NCI-H2081 treated with DMSO at 0.1 percent for 48 hours (cell line): ENCODE results near the gene ACTR3.

Source experiments
- DNase-seq: peaks from one replicate; lab custom pipeline; 2025; lab: John Stamatoyannopoulos, UW

Gene ACTR3

DNA sequence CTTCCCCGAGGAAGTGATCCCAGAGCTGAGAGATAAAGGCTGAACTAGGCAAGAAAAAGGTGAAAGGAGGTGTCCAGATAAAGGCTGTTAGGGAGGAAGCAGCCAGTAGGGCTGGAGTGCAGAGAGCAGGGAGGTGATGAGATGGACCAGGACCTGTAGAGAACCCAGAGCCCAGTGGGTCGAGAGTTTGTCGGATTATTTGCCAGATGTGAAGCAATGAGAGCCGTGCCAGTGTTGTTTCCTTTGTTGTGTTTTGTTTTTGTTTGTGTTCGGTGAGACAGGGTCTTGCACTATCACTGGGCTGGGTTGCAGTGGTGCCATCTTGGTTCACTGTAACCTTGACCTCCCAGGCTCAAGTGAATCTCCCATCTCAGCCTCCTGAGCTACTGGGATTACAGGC, 111.3 kb downstream of the ACTR3 start:
- no peak for DNase-seq

- no peak for DNase-seq
These were observed 112.0 kb downstream of the ACTR3 start for GRCh38 chr2:114001937-114002336.

DNA sequence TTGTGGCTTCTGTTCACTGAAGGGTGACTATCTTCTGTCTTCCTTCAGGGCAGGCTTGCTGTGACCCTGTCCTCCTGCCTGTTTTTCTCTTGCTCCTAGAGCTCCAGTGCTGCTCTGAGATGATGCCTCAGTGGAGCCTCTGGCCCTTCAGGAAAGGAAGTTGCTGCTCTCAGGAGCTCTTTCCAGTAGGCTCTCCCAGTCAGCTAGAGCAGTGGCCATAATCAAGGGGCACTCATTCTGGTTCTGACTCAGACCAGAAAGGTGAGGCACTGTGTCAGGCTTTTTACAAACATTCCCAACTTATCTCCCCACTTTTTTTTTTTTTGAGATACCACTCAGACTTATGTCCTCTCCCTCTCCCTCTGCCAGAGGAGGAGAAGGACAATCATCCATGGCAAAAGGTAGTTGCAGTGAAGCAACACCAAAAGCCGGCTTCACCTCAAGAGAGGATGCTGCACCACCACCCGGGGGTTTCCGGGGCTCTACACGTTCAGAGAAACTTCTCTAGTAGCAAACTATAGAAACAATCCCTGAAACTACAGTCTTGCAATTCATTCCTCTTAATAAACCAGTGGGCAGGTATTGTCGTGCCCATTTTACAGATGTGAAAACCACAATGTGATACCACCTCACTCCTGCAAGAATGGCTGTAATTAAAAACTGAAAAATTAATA, 115.4 kb downstream of the ACTR3 start:
- no peak for DNase-seq

GRCh38 chr2:114006460-114006859, 116.6 kb downstream of the ACTR3 start:
- DNase-seq: no peak

- no peak for DNase-seq
These were observed 117.5 kb downstream of the ACTR3 start for GRCh38 chr2:114007436-114007835.

GRCh38 chr2:114008720-114009119, 118.8 kb downstream of the ACTR3 start:
- no peak for DNase-seq

DNA sequence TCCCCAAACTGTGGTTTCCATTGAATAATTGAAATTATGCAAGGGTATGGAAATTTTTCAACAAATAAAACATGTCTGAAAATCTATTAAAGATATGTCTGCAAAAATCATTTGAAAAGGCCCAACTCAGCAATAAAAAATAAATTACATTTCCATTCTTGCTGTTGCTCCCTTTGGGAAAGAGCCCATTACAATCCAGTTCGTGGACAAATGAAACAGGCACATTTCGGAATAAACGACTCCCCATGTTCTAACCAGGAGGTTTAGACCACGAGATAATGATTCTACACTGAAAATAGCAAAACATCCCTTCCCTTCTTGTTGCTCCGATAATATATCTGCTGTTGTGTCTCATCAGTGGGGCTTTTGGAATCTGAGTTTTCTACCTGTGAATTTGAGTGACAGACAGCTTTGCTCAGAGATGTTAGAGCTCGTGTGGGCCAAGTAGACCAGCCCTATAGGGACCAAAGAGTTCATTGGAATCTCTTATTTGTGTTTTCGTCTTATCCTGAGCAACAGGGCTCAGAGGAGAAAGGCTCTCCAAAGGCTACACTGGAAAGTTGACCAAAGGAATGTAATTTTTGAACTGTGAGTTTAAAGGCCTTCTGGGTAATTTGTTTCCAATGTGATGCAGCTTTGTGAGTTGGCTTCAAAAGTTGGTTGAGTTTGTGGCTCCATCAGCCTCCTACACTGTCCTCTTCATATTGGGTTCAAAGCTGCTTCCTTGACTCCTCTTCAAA, 119.5 kb downstream of the ACTR3 start:
- no peak for DNase-seq

DNA sequence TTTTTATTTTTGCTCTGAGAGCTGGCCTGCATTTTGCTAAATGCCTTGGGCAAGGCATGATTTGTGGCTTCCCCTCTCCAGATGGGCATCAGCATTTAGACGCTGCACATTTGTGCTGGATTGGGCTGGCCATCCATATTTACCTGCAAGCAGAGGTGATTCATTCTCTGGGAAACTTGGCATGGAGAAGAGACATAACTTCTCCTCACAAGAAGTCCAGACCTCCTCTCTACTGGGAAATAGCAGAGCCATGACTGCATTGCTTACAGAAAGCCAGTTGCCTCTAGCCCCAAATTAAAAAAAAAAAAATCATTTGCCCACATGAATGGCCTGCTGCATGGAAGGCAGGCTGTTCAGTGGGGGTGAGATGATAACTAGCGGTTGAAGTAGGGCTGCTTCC, 120.1 kb downstream of the ACTR3 start:
- no peak for DNase-seq

DNA sequence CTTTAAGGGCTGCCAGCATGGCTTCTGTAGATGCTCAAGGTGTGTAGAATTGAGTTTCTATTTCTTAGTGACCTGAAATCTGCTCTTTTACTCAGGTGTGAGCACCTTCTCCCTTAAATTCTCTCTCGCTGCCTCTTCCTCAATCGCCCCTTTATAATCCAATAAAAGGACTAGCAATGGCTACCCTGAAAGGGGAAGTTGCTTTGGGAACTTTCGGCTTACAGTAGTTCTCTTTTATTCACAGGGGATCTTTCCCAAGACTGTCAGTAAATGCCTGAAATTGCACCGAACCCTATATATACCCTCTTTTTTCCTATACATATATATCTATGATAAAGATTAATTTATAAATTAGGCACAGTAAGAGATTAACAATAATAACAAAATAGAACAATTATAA, 121.8 kb downstream of the ACTR3 start:
- DNase-seq: no peak
